Smooth muscle cell (in vitro differentiated cells): Measurements from ENCODE around the gene COL8A2. TPM values are rescaled to one million over a fixed set of nuclear protein-coding genes. Genes with fewer than 3 reads are reported as not detected.

ENCODE experiments used
- DNase-seq: peaks from one replicate; lab custom pipeline; 2025; ENCODE audit not compliant: unreplicated experiment; lab: John Stamatoyannopoulos, UW
- H2AFZ ChIP-seq: fragments of 200-600 bp; sonication (generic); 2 replicates; pipeline ENCODE4 v1.6.0; 2016; ENCODE audit warnings: antibody characterized with exemption, low read depth, mild to moderate bottlenecking
- H3F3A ChIP-seq: fragments of 200-600 bp; sonication (generic); 2 replicates; pipeline ENCODE4 v1.6.0; 2017; ENCODE audit warnings: antibody characterized with exemption, low read depth
- H3K27ac ChIP-seq: fragments of 200-600 bp; sonication (generic); 2 replicates; pipeline ENCODE4 v1.5.1; 2016; ENCODE audit warnings: low read depth, mild to moderate bottlenecking
- H3K27me3 ChIP-seq: fragments of 200-600 bp; sonication (generic); 2 replicates; pipeline ENCODE4 v1.6.1; 2016; ENCODE audit warnings: low read depth, mild to moderate bottlenecking
- H3K36me3 ChIP-seq: fragments of 200-600 bp; sonication (generic); 2 replicates; pipeline ENCODE4 v1.5.1; 2016; ENCODE audit warnings: low read depth
- H3K4me1 ChIP-seq: fragments of 200-600 bp; sonication (generic); 2 replicates; pipeline ENCODE4 v1.5.1; 2016; ENCODE audit warnings: low read depth
- H3K4me2 ChIP-seq: fragments of 200-600 bp; sonication (generic); 2 replicates; pipeline ENCODE4 v1.6.0; 2016; ENCODE audit warnings: mild to moderate bottlenecking
- H3K4me3 ChIP-seq: fragments of 200-600 bp; sonication (generic); 2 replicates; pipeline ENCODE4 v1.5.1; 2016; ENCODE audit warnings: mild to moderate bottlenecking
- H3K79me2 ChIP-seq: fragments of 200-600 bp; sonication (generic); 2 replicates; pipeline ENCODE4 v1.6.0; 2016; ENCODE audit warnings: low read depth, mild to moderate bottlenecking
- H3K9ac ChIP-seq: fragments of 200-600 bp; sonication (generic); 2 replicates; pipeline ENCODE4 v1.6.0; 2016; ENCODE audit warnings: low read depth
- H3K9me3 ChIP-seq: fragments of 200-600 bp; sonication (generic); replicated peaks from 2 replicates; pipeline ENCODE4 v1.5.1; 2016; ENCODE audit warnings: low read depth
- H4K20me1 ChIP-seq: fragments of 200-600 bp; sonication (generic); 2 replicates; pipeline ENCODE4 v1.6.0; 2016; ENCODE audit warnings: low read depth
- CTCF ChIP-seq: fragments of 200-600 bp; sonication (generic); IDR thresholded peaks from 2 replicates; pipeline ENCODE4 v1.5.1; 2017; ENCODE audit warnings: borderline replicate concordance, mild to moderate bottlenecking, antibody characterized with exemption; ENCODE audit not compliant: insufficient read depth, poor library complexity, severe bottlenecking
- WGBS: methylation state at CpG from one replicate; pipeline ENCODE4 v1.1.7; 2016; ENCODE audit warnings: low lambda C conversion rate; 5-methylcytosine and 5-hydroxymethylcytosine counted together
- polyA plus RNA-seq: library from polyadenylated mRNA; unstranded; fragments of >200 nt; fragmentation: Nextera tagmentation; extraction: Ambion mirVana; gene quantifications from 2 replicates; pipeline ENCODE4 v1.2.1, GENCODE V29; 2016
- total RNA-seq: library from RNA; depleted of rRNA; stranded (reverse); fragments of >200 nt; gene quantifications from 2 replicates; pipeline ENCODE4 v1.2.3, GENCODE V29; 2014

The COL8A2 gene
- total and polyA plus RNA-seq, 2 experiments from 2014 or later = 21.7 to 59.0 TPM

- Histone ChIP-seq H4K20me1 (no peaks in the 10 kb centered on the region), H3K4me3 (no peak overlapping the region), H3K9ac (peak overlapping the region; percentile 73), H3F3A (peaks cover 2% of the 10 kb centered on the region), H3K27me3 (no peaks in the 10 kb centered on the region), H3K36me3 (no peaks in the 10 kb centered on the region), H3K4me2 (peak overlapping the region; percentile 80), H3K27ac (peak overlapping the region; percentile 94), H3K9me3 (no peaks in the 10 kb centered on the region), H3K4me1 (peaks cover 6% of the 10 kb centered on the region), H3K79me2 (no peaks in the 10 kb centered on the region), H2AFZ (no peak overlapping the region)
- DNase-seq = peak; percentile 33
- TF ChIP-seq CTCF = no peak
- WGBS = 33% methylated on average over 10 of the region's 11 CpGs
Observed at GRCh38 chr1:36109041-36109679, 15.9 kb downstream of the COL8A2 start.

- no peaks in the 10 kb centered on the region for H3K36me3 ChIP-seq
- H3K4me1 ChIP-seq = peaks cover 6% of the 10 kb centered on the region
- H3K27ac ChIP-seq = peak overlapping the region; percentile 94
- no peaks in the 10 kb centered on the region for H3K79me2 ChIP-seq
- no peaks in the 10 kb centered on the region for H3K27me3 ChIP-seq
- no peak overlapping the region for H3K4me3 ChIP-seq
- H3F3A ChIP-seq = peaks cover 2% of the 10 kb centered on the region
- peak; percentile 35 for DNase-seq
- peak overlapping the region; percentile 73 for H3K9ac ChIP-seq
- 26% methylated on average over 14 of the region's 14 CpGs for WGBS
- H3K9me3 ChIP-seq = no peaks in the 10 kb centered on the region
- H4K20me1 ChIP-seq = no peaks in the 10 kb centered on the region
- TF ChIP-seq CTCF = no peak
- H2AFZ ChIP-seq = no peak overlapping the region
- peak overlapping the region; percentile 80 for H3K4me2 ChIP-seq
Observed at GRCh38 chr1:36108314-36108713, 16.7 kb downstream of the COL8A2 start.

- WGBS = 92% methylated on average over 9 of the region's 9 CpGs
- Histone ChIP-seq H3K27ac (no peak overlapping the region), H3K36me3 (no peaks in the 10 kb centered on the region), H2AFZ (no peak overlapping the region), H3K9ac (no peak overlapping the region), H3K4me3 (no peak overlapping the region), H3F3A (peaks cover 2% of the 10 kb centered on the region), H3K4me2 (no peak overlapping the region), H3K9me3 (no peaks in the 10 kb centered on the region), H4K20me1 (no peaks in the 10 kb centered on the region), H3K4me1 (peaks cover 6% of the 10 kb centered on the region), H3K27me3 (no peaks in the 10 kb centered on the region), H3K79me2 (no peaks in the 10 kb centered on the region)
- TF ChIP-seq CTCF = no peak
- no peak for DNase-seq
Observed at GRCh38 chr1:36107394-36107793, 17.6 kb downstream of the COL8A2 start.

GRCh38 chr1:36106269-36106668 lies 18.8 kb downstream of the COL8A2 start:
- Histone ChIP-seq H3K9ac (no peak overlapping the region), H3F3A (peaks cover 2% of the 10 kb centered on the region), H2AFZ (no peak overlapping the region), H3K4me3 (no peak overlapping the region), H3K36me3 (no peaks in the 10 kb centered on the region), H3K4me2 (no peak overlapping the region), H3K27ac (no peak overlapping the region), H3K9me3 (no peaks in the 10 kb centered on the region), H3K4me1 (peaks cover 6% of the 10 kb centered on the region), H4K20me1 (no peaks in the 10 kb centered on the region), H3K27me3 (no peaks in the 10 kb centered on the region), H3K79me2 (no peaks in the 10 kb centered on the region)
- no peak for DNase-seq
- TF ChIP-seq CTCF = no peak
- 70% methylated on average over 5 of the region's 5 CpGs for WGBS
